GM23338 (cell line): ENCODE measurements around the gene SCTR.

Source experiments
- EZH2 ChIP-seq: fragments of 200-600 bp; sonication (generic); IDR thresholded peaks from one replicate; pipeline ENCODE4 v1.8.0; 2017; ENCODE audit warnings: antibody characterized with exemption, mild to moderate bottlenecking, low read depth; ENCODE audit not compliant: unreplicated experiment
- NANOG ChIP-seq: IDR thresholded peaks from 2 replicates; pipeline ENCODE4 v1.6.1; 2016; ENCODE audit warnings: antibody characterized with exemption, borderline replicate concordance
- POLR2AphosphoS5 ChIP-seq: IDR thresholded peaks from 2 replicates; pipeline ENCODE4 v1.6.1; 2016; ENCODE audit warnings: antibody characterized with exemption, low read depth
- TF ChIP-seq, protein P1 (sequence below), 2 experiments: fragments of 200-600 bp in 1 of 2; sonication (generic) in 1 of 2; conservative IDR thresholded peaks; 2 replicates each; pipeline versions ENCODE4 v1.5.1 to v1.6.1; 2016 to 2017; ENCODE audit warnings: antibody characterized with exemption in 2 of 2, low read depth in 2 of 2, mild to moderate bottlenecking in 2 of 2, moderate library complexity in 1 of 2

DNA sequence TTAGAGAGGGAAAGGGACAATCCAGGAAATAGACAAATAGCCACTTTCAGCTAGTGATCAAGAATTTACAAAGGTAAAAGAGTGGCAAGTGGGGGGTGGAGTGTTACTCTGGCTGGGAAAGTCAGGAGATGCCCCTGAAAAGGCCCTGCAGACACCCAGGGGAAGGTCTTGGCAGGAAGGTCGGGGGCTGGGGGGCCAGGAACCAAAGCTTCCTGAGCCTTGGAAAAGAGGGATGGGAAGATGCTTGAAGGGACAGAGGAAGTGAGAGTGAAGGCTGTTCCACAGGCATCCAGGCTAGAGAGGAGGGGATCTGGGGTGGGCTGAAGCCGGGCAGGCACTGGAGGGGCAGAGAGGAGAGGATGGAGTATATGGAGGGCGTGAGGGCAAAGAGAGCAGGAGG lies 96.5 kb downstream of the SCTR start:
- no peak for TF ChIP-seq EZH2
- TF ChIP-seq, protein P1, sequence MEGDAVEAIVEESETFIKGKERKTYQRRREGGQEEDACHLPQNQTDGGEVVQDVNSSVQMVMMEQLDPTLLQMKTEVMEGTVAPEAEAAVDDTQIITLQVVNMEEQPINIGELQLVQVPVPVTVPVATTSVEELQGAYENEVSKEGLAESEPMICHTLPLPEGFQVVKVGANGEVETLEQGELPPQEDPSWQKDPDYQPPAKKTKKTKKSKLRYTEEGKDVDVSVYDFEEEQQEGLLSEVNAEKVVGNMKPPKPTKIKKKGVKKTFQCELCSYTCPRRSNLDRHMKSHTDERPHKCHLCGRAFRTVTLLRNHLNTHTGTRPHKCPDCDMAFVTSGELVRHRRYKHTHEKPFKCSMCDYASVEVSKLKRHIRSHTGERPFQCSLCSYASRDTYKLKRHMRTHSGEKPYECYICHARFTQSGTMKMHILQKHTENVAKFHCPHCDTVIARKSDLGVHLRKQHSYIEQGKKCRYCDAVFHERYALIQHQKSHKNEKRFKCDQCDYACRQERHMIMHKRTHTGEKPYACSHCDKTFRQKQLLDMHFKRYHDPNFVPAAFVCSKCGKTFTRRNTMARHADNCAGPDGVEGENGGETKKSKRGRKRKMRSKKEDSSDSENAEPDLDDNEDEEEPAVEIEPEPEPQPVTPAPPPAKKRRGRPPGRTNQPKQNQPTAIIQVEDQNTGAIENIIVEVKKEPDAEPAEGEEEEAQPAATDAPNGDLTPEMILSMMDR (conservative IDR thresholded peaks at IDR 0.05; ENCODE audit: low read depth in 2 of 2): no peak
- TF ChIP-seq NANOG: no peak
- TF ChIP-seq POLR2AphosphoS5: no peak
